H9 (cell line): ENCODE measurements around the gene DMRTA1. TPM values are rescaled to one million over a fixed set of nuclear protein-coding genes. Genes with fewer than 3 reads are reported as not detected.

ENCODE experiments used
- DNase-seq: peaks from one replicate; pipeline ENCODE4 v3.0.0-alpha.2; 2017
- H2AFZ ChIP-seq: one replicate; pipeline ENCODE4 v1.6.1; 2013; ENCODE audit warnings: mild to moderate bottlenecking, low read length, control low read depth, moderate library complexity
- H2AK5ac ChIP-seq: 2 replicates; pipeline ENCODE4 v1.6.1; 2013; ENCODE audit warnings: low read length, control low read depth, mixed read lengths; ENCODE audit not compliant: insufficient read length
- H2BK120ac ChIP-seq: one replicate; pipeline ENCODE4 v1.6.1; 2013; ENCODE audit warnings: low read depth, mild to moderate bottlenecking, low read length, control low read depth, inconsistent platforms; ENCODE audit not compliant: poor library complexity, severe bottlenecking
- H2BK12ac ChIP-seq: 2 replicates; pipeline ENCODE4 v1.6.1; 2013; ENCODE audit warnings: low read length, control low read depth, mixed read lengths, low read depth; ENCODE audit not compliant: insufficient read length
- H2BK15ac ChIP-seq: 2 replicates; pipeline ENCODE4 v1.6.1; 2013; ENCODE audit warnings: low read depth, low read length, control low read depth
- H2BK20ac ChIP-seq: one replicate; pipeline ENCODE4 v1.6.1; 2013; ENCODE audit warnings: low read depth, mild to moderate bottlenecking, low read length, control low read depth, inconsistent platforms; ENCODE audit not compliant: poor library complexity, severe bottlenecking
- H2BK5ac ChIP-seq: 2 replicates; pipeline ENCODE4 v1.6.1; 2013; ENCODE audit warnings: low read length, control low read depth, mixed read lengths; ENCODE audit not compliant: insufficient read length
- H3K14ac ChIP-seq: 2 replicates; pipeline ENCODE4 v1.6.1; 2013; ENCODE audit warnings: low read length, control low read depth; ENCODE audit not compliant: insufficient read depth
- H3K18ac ChIP-seq: 2 replicates; pipeline ENCODE4 v1.6.1; 2013; ENCODE audit warnings: low read depth, mild to moderate bottlenecking, mixed read lengths, low read length, control low read depth; ENCODE audit not compliant: insufficient read length
- H3K23ac ChIP-seq: 2 replicates; pipeline ENCODE4 v1.6.1; 2013; ENCODE audit warnings: low read length, control low read depth, mixed read lengths, low read depth; ENCODE audit not compliant: insufficient read length
- H3K23me2 ChIP-seq: 2 replicates; pipeline ENCODE4 v1.6.1; 2013; ENCODE audit warnings: low read depth, mild to moderate bottlenecking, mixed read lengths, low read length, control low read depth; ENCODE audit not compliant: insufficient read length, poor library complexity, severe bottlenecking
- H3K27ac ChIP-seq: 2 replicates; pipeline ENCODE4 v1.5.1; 2013; ENCODE audit warnings: low read length, control low read depth, mixed read lengths, low read depth; ENCODE audit not compliant: insufficient read length
- H3K27me3 ChIP-seq: 2 replicates; pipeline ENCODE4 v1.6.1; 2013; ENCODE audit warnings: low read length, control low read depth, inconsistent platforms; ENCODE audit not compliant: insufficient read depth
- H3K4ac ChIP-seq: 2 replicates; pipeline ENCODE4 v1.6.1; 2013; ENCODE audit warnings: low read depth, mild to moderate bottlenecking, control low read depth, inconsistent platforms, low read length, moderate library complexity
- H3K4me1 ChIP-seq: 2 replicates; pipeline ENCODE4 v1.6.1; 2013; ENCODE audit warnings: low read length, control low read depth, inconsistent platforms; ENCODE audit not compliant: insufficient read depth
- H3K4me2 ChIP-seq: 2 replicates; pipeline ENCODE4 v1.6.1; 2013; ENCODE audit warnings: low read length, control low read depth, mixed read lengths; ENCODE audit not compliant: insufficient read length, insufficient read depth
- H3K56ac ChIP-seq: 2 replicates; pipeline ENCODE4 v1.6.1; 2013; ENCODE audit warnings: low read depth, mild to moderate bottlenecking, mixed read lengths, low read length, control low read depth; ENCODE audit not compliant: insufficient read length
- H3K79me1 ChIP-seq: 2 replicates; pipeline ENCODE4 v1.6.1; 2013; ENCODE audit warnings: low read depth, mild to moderate bottlenecking, moderate library complexity, low read length, control low read depth, inconsistent platforms; ENCODE audit not compliant: insufficient read depth, poor library complexity, severe bottlenecking
- H3K79me2 ChIP-seq: 2 replicates; pipeline ENCODE4 v1.6.1; 2013; ENCODE audit warnings: low read length, control low read depth, inconsistent platforms; ENCODE audit not compliant: insufficient read depth
- H3K9ac ChIP-seq: 2 replicates; pipeline ENCODE4 v1.6.1; 2013; ENCODE audit warnings: low read length, control low read depth, mixed read lengths; ENCODE audit not compliant: insufficient read length; ENCODE audit errors: extremely low read depth
- H3K9me3 ChIP-seq: one replicate; pipeline ENCODE4 v1.6.1; 2013; ENCODE audit warnings: low read depth, low read length, inconsistent platforms; ENCODE audit not compliant: control insufficient read depth
- H3T11ph ChIP-seq: one replicate; pipeline ENCODE4 v1.6.1; 2013; ENCODE audit warnings: mild to moderate bottlenecking, low read length, control low read depth, inconsistent platforms
- H4K20me1 ChIP-seq: one replicate; pipeline ENCODE4 v1.6.1; 2013; ENCODE audit not compliant: control insufficient read depth, insufficient read length, insufficient read depth
- H4K5ac ChIP-seq: 2 replicates; pipeline ENCODE4 v1.6.1; 2013; ENCODE audit warnings: low read depth, mild to moderate bottlenecking, mixed read lengths, low read length, control low read depth; ENCODE audit not compliant: insufficient read length
- H4K8ac ChIP-seq: replicated peaks from 2 replicates; pipeline ENCODE4 v1.6.1; 2013; ENCODE audit warnings: low read length, control low read depth, mixed read lengths, low read depth; ENCODE audit not compliant: insufficient read length
- H4K91ac ChIP-seq: 2 replicates; pipeline ENCODE4 v1.6.1; 2013; ENCODE audit warnings: low read depth, mild to moderate bottlenecking, moderate library complexity, mixed read lengths, low read length, control low read depth; ENCODE audit not compliant: insufficient read length
- H3K27ac Mint-ChIP-seq, 3 experiments: 2 replicates in 2 of 3; 3 replicates in 1 of 3; pipeline ENCODE4 v1.8.0; 2020 to 2021; ENCODE audit warnings: mixed read lengths in 3 of 3, mild to moderate bottlenecking in 1 of 3, moderate library complexity in 1 of 3
- H3K27me3 Mint-ChIP-seq: 2 replicates; pipeline ENCODE4 v1.8.0; 2021; ENCODE audit warnings: low read depth, mild to moderate bottlenecking, moderate library complexity, mixed read lengths
- H3K36me3 Mint-ChIP-seq, 3 experiments: 2 replicates in 2 of 3; 3 replicates in 1 of 3; pipeline ENCODE4 v1.8.0; 2020 to 2021; ENCODE audit warnings: low read depth in 3 of 3, mixed read lengths in 3 of 3; ENCODE audit not compliant: insufficient read depth in 1 of 3
- H3K4me1 Mint-ChIP-seq, 2 experiments: 2 replicates each; pipeline ENCODE4 v1.8.0; 2020; ENCODE audit warnings: mixed read lengths in 2 of 2
- H3K4me3 Mint-ChIP-seq, 2 experiments: 2 replicates in 1 of 2; 3 replicates in 1 of 2; pipeline ENCODE4 v1.8.0; 2020 to 2021; ENCODE audit warnings: mild to moderate bottlenecking in 2 of 2, mixed read lengths in 2 of 2, moderate library complexity in 1 of 2
- H3K9me3 Mint-ChIP-seq, 2 experiments: 2 replicates in 1 of 2; 3 replicates in 1 of 2; pipeline ENCODE4 v1.8.0; 2020; ENCODE audit warnings: mild to moderate bottlenecking in 2 of 2, mixed read lengths in 2 of 2, moderate library complexity in 1 of 2
- WGBS: extraction: QIAGEN DNeasy Blood & Tissue Kit; methylation state at CpG from one replicate; pipeline ENCODE4 v1.1.7; 2013; ENCODE audit warnings: missing lambda C conversion rate, low lambda C conversion rate, mixed read lengths; ENCODE audit not compliant: insufficient read length; ENCODE audit errors: extremely low coverage; 5-methylcytosine and 5-hydroxymethylcytosine counted together
- total RNA-seq: library from RNA; stranded (reverse); gene quantifications from 2 replicates; pipeline ENCODE4 v1.2.1, GENCODE V29; 2021
- TF ChIP-seq, protein P1 (sequence below): fragments of 200-600 bp; sonication (generic); conservative IDR thresholded peaks from 3 replicates; pipeline ENCODE4 v1.8.0; 2021; ENCODE audit warnings: antibody characterized with exemption, mild to moderate bottlenecking

DMRTA1 gene
- total RNA-seq, 1 experiment from 2014 or later, result 2.8 TPM

- no peak overlapping the region; a peak in 1 of 7 replicates for H3K27ac Mint-ChIP-seq
- no peak overlapping the region for H3K4me2 ChIP-seq
Observed at GRCh38 chr9:22415941-22416691, 30.5 kb upstream of the DMRTA1 start.

More at GRCh38 chr9:22415941-22416691, 30.5 kb upstream of the DMRTA1 start:
- Histone ChIP-seq H4K8ac (no peak overlapping the region), H3K79me2 (no peaks in the 10 kb centered on the region), H2AK5ac (no peak overlapping the region), H2BK15ac (no peak overlapping the region), H3K14ac (no peak overlapping the region), H4K91ac (no peak overlapping the region), H2AFZ (no peak overlapping the region), H4K20me1 (no peaks in the 10 kb centered on the region), H2BK12ac (no peak overlapping the region), H4K5ac (no peak overlapping the region), H3K18ac (no peak overlapping the region), H3K9me3 (no peaks in the 10 kb centered on the region), H3K27me3 (no peaks in the 10 kb centered on the region), H3K56ac (no peak overlapping the region), H3K23me2 (no peaks in the 10 kb centered on the region), H2BK120ac (no peak overlapping the region), H3K9ac (no peak overlapping the region), H3K23ac (no peak overlapping the region), H3K79me1 (no peaks in the 10 kb centered on the region), H2BK20ac (no peak overlapping the region), H3K4me1 (no peaks in the 10 kb centered on the region), H2BK5ac (no peak overlapping the region), H3T11ph (no peak overlapping the region), H3K27ac (no peak overlapping the region), H3K4ac (no peak overlapping the region)
- WGBS, result no CpG with 5 or more reads among the region's 5 CpGs
- no peak overlapping the region for H3K4me3 Mint-ChIP-seq
- TF ChIP-seq, protein P1, sequence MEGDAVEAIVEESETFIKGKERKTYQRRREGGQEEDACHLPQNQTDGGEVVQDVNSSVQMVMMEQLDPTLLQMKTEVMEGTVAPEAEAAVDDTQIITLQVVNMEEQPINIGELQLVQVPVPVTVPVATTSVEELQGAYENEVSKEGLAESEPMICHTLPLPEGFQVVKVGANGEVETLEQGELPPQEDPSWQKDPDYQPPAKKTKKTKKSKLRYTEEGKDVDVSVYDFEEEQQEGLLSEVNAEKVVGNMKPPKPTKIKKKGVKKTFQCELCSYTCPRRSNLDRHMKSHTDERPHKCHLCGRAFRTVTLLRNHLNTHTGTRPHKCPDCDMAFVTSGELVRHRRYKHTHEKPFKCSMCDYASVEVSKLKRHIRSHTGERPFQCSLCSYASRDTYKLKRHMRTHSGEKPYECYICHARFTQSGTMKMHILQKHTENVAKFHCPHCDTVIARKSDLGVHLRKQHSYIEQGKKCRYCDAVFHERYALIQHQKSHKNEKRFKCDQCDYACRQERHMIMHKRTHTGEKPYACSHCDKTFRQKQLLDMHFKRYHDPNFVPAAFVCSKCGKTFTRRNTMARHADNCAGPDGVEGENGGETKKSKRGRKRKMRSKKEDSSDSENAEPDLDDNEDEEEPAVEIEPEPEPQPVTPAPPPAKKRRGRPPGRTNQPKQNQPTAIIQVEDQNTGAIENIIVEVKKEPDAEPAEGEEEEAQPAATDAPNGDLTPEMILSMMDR, result no peak
- no peaks in the 10 kb centered on the region for H3K27me3 Mint-ChIP-seq
- no peaks in the 10 kb centered on the region for H3K36me3 Mint-ChIP-seq
- peaks cover 7 to 9% of the 10 kb centered on the region in 2 experiments for H3K4me1 Mint-ChIP-seq
- no peaks in the 10 kb centered on the region for H3K9me3 Mint-ChIP-seq
- DNase-seq, result no peak
